GM11168 (cell line): ENCODE measurements around the gene SMIM3.

Source experiments
- in situ Hi-C: fragments of 300-500 bp; cut with MboI; formaldehyde crosslinking; loops from one replicate; pipeline ENCODE4 v1.12.0; 2022; ENCODE audit warnings: low sequenced_read_pairs; ENCODE audit not compliant: unreplicated experiment

The SMIM3 gene

GRCh38 chr5:150764530-150764929 lies 14.0 kb upstream of the SMIM3 start:
- in situ Hi-C loops = no loop called here

- in situ Hi-C loops = no loop called here
Observed at GRCh38 chr5:150765011-150765798, 13.4 kb upstream of the SMIM3 start.

GRCh38 chr5:150765799-150766169 lies 12.8 kb upstream of the SMIM3 start:
- in situ Hi-C loops = no loop called here

- in situ Hi-C loops = no loop called here
Observed at GRCh38 chr5:150766251-150766650, 12.3 kb upstream of the SMIM3 start.

- in situ Hi-C loops = no loop called here
Observed at GRCh38 chr5:150771034-150771795, 7.3 kb upstream of the SMIM3 start.

GRCh38 chr5:150774145-150774544 lies 4.4 kb upstream of the SMIM3 start:
- in situ Hi-C loops = no loop called here

- in situ Hi-C loops = no loop called here
Observed at GRCh38 chr5:150777685-150778084, 872 bp upstream of the SMIM3 start.

- in situ Hi-C loops = no loop called here
Observed at GRCh38 chr5:150778088-150778516, 455 bp upstream of the SMIM3 start.

GRCh38 chr5:150779397-150780186 lies 1.0 kb downstream of the SMIM3 start:
- in situ Hi-C loops = no loop called here

- in situ Hi-C loops = no loop called here
Observed at GRCh38 chr5:150780187-150780692, 1.7 kb downstream of the SMIM3 start.

GRCh38 chr5:150780816-150781221 lies 2.3 kb downstream of the SMIM3 start:
- in situ Hi-C loops = no loop called here

- in situ Hi-C loops = no loop called here
Observed at GRCh38 chr5:150781706-150782614, 3.4 kb downstream of the SMIM3 start.

GRCh38 chr5:150782850-150783249 lies 4.3 kb downstream of the SMIM3 start:
- in situ Hi-C loops = no loop called here

GRCh38 chr5:150783422-150783928 lies 4.9 kb downstream of the SMIM3 start:
- in situ Hi-C loops = no loop called here

GRCh38 chr5:150785950-150786349 lies 7.4 kb downstream of the SMIM3 start:
- in situ Hi-C loops = no loop called here

GRCh38 chr5:150786876-150787275 lies 8.3 kb downstream of the SMIM3 start:
- in situ Hi-C loops = no loop called here

- in situ Hi-C loops = no loop called here
Observed at GRCh38 chr5:150787656-150788055, 9.1 kb downstream of the SMIM3 start.

GRCh38 chr5:150788977-150789376 lies 10.4 kb downstream of the SMIM3 start:
- in situ Hi-C loops = no loop called here

GRCh38 chr5:150789450-150789849 lies 10.9 kb downstream of the SMIM3 start:
- in situ Hi-C loops = no loop called here
